Cardiac muscle cell (in vitro differentiated cells and primary cell): ENCODE measurements around the gene PRRT4. TPM values are rescaled to one million over a fixed set of nuclear protein-coding genes. Genes with fewer than 3 reads are reported as not detected.

ENCODE experiments used
- DNase-seq, 2 donors: peaks; one replicate each; pipeline versions ENCODE4 v3.0.0 to v3.0.0-alpha.2; 2010 to 2017; ENCODE audit warnings: low read depth in 1 of 2, low spot score in 1 of 2
- H3K27ac ChIP-seq: fragments of 200-600 bp; sonication (generic); 2 replicates; pipeline ENCODE4 v1.5.1; 2016
- H3K27me3 ChIP-seq: fragments of 200-600 bp; sonication (generic); 2 replicates; pipeline ENCODE4 v1.6.0; 2016; ENCODE audit warnings: control low read depth
- H3K36me3 ChIP-seq: fragments of 200-600 bp; sonication (generic); 2 replicates; pipeline ENCODE4 v1.5.1; 2016; ENCODE audit warnings: control low read depth
- H3K4me1 ChIP-seq: fragments of 200-600 bp; sonication (generic); 2 replicates; pipeline ENCODE4 v1.8.1; 2017; ENCODE audit warnings: low read depth, mild to moderate bottlenecking, mixed run types
- H3K4me3 ChIP-seq: fragments of 200-600 bp; sonication (generic); 2 replicates; pipeline ENCODE4 v1.5.1; 2016; ENCODE audit warnings: mild to moderate bottlenecking
- H3K9me3 ChIP-seq: fragments of 200-600 bp; sonication (generic); 2 replicates; pipeline ENCODE4 v1.5.1; 2017; ENCODE audit warnings: low read depth, mild to moderate bottlenecking, control low read depth
- polyA plus RNA-seq: library from polyadenylated mRNA; unstranded; fragments of >200 nt; fragmentation: Nextera tagmentation; extraction: Ambion mirVana; gene quantifications from 2 replicates; pipeline ENCODE4 v1.2.1, GENCODE V29; 2016
- total RNA-seq: library from RNA; depleted of rRNA; stranded (reverse); fragments of >200 nt; gene quantifications from 2 replicates; pipeline ENCODE4 v1.2.3, GENCODE V29; 2016
- TF ChIP-seq, protein P1 (sequence below): IDR thresholded peaks from 2 replicates; pipeline ENCODE4 v1.5.1; 2012; ENCODE audit warnings: low read depth, mild to moderate bottlenecking, low read length

PRRT4 gene
- total and polyA plus RNA-seq, 2 experiments from 2014 or later = 13.2 to 26.6 TPM

DNA sequence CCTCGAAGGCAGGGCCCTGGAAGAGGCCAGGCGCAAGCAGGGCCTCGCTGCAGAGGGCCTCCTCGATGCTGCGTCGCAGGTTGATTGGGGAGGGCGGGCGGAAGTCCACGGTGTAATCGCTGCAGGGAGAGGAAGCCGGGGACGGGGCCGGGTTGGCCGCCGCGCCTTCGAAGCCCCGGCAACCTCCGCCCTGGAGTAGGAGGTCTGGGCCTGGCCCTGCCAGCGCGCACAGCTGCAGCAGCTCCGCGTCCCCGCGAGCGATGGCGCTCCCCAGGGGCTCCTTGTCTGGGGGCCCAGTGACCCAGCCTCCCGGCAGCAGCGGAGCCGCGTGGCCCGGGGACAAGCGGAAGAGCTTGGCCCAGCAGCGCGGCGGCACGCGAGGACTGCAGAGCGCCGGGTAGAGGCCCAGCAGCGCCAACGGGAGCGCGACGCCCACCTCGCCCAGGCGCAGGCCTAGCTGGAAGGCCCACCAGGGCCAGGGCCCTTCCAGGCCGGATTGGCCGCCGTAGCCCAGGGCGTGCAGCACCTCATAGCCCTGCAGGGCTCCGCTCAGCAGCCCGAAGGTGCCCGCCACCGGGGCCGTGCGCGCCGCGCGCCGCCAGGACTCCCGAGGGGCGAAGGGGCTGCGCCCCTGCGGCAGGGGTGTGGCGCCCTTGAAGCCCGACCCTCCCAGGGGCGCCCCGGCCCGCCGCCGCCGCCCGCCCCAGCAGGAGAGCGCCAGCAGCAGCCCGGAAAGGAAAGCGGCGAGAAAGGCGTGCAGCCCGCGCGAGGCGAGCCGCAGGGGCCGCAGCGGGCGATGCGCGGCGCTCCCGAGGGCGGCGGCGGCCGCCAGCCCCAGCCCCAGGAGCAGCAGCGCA is 10.0 kb downstream of the PRRT4 start:
- H3K27ac ChIP-seq = no peak overlapping the region
- no peak overlapping the region for H3K4me3 ChIP-seq
- peaks cover 64% of the 10 kb centered on the region for H3K27me3 ChIP-seq
- DNase-seq = peak in 1 of 2 donors; percentile 19
- TF ChIP-seq, protein P1, sequence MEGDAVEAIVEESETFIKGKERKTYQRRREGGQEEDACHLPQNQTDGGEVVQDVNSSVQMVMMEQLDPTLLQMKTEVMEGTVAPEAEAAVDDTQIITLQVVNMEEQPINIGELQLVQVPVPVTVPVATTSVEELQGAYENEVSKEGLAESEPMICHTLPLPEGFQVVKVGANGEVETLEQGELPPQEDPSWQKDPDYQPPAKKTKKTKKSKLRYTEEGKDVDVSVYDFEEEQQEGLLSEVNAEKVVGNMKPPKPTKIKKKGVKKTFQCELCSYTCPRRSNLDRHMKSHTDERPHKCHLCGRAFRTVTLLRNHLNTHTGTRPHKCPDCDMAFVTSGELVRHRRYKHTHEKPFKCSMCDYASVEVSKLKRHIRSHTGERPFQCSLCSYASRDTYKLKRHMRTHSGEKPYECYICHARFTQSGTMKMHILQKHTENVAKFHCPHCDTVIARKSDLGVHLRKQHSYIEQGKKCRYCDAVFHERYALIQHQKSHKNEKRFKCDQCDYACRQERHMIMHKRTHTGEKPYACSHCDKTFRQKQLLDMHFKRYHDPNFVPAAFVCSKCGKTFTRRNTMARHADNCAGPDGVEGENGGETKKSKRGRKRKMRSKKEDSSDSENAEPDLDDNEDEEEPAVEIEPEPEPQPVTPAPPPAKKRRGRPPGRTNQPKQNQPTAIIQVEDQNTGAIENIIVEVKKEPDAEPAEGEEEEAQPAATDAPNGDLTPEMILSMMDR = no peak
- no peaks in the 10 kb centered on the region for H3K9me3 ChIP-seq
- H3K4me1 ChIP-seq = peaks cover 6% of the 10 kb centered on the region
- H3K36me3 ChIP-seq = no peaks in the 10 kb centered on the region

DNA sequence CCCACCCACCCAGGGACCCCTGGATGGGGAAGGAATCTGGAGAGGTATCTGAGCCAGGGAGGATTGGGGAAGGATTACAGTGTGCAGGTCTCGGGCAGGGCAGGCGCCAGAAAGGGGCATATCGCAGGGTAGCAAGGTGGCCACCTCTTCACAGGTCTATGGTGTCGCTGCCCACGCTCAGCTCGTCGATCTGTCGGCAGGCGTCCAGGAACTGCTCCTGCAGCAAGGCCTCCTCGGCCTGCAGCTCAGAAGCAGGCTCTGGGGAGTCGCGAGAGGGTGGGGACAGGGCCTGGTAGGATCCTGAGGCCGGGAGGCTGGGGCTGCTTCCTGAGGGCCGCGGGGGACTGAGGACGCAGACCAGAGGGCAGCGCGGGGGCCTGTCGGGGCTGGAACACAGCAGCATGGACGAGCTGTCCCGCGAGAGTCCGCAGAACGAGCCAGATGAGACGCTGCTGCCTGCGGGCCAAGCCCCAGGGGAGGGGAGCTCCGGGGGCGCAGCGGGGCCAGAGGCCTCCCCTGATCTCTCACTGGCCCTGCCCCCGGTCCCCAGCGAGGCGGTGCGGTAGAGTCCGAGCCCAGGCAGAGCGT is 10.7 kb downstream of the PRRT4 start:
- Histone ChIP-seq H3K36me3 (no peaks in the 10 kb centered on the region), H3K4me3 (no peak overlapping the region), H3K9me3 (no peaks in the 10 kb centered on the region), H3K27me3 (peaks cover 64% of the 10 kb centered on the region), H3K4me1 (no peaks in the 10 kb centered on the region), H3K27ac (no peak overlapping the region)
- no peak for DNase-seq
- TF ChIP-seq, protein P1 = no peak

DNA sequence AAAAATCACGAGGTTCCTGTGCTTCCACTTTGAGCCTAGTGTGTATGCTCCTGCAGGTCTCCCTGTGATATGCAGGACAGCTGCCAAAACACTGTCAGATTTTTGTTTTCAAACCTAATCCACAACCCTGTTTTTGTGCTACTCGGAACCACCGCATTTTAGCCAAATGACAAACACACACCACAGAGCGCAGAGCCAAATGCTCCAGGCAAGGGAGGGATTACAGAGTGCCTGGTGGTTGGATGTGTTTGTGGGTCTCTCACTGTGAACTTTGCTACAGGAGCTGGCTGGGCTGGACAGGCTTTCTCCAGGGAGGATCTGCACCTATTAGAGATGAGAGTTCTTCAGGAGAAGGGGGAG is 12.0 kb downstream of the PRRT4 start:
- no peak for DNase-seq
- Histone ChIP-seq H3K27me3 (peaks cover 58% of the 10 kb centered on the region), H3K36me3 (no peaks in the 10 kb centered on the region), H3K27ac (no peak overlapping the region), H3K4me1 (no peaks in the 10 kb centered on the region), H3K9me3 (no peaks in the 10 kb centered on the region), H3K4me3 (no peak overlapping the region)
- TF ChIP-seq, protein P1 = no peak

GRCh38 chr7:128347647-128348097 is 13.8 kb downstream of the PRRT4 start:
- no peaks in the 10 kb centered on the region for H3K4me1 ChIP-seq
- TF ChIP-seq, protein P1 = peak; percentile 80
- no peak overlapping the region for H3K27ac ChIP-seq
- H3K4me3 ChIP-seq = no peak overlapping the region
- DNase-seq = peak; percentile 71 to 76
- H3K36me3 ChIP-seq = no peaks in the 10 kb centered on the region
- H3K27me3 ChIP-seq = peaks cover 45% of the 10 kb centered on the region
- no peaks in the 10 kb centered on the region for H3K9me3 ChIP-seq

DNA sequence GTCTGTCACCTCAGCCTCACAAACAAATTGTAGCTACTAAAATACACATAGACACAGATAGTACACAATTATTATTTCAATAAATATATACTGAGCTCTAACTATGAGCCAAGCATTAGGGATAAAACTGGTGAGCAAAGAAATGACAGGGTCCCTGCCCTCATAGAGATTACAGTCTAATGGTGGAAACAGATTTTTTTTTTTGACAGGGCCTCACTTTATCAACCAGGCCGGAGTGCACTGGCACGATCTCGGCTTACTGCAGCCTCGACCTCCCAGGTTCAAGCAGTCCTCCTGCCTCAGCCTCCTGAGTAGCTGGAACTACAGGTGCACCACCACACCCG is 17.1 kb downstream of the PRRT4 start:
- TF ChIP-seq, protein P1 = no peak
- H3K4me3 ChIP-seq = no peak overlapping the region
- H3K4me1 ChIP-seq = no peaks in the 10 kb centered on the region
- no peak for DNase-seq
- H3K9me3 ChIP-seq = no peaks in the 10 kb centered on the region
- H3K27me3 ChIP-seq = peaks cover 12% of the 10 kb centered on the region
- H3K36me3 ChIP-seq = no peaks in the 10 kb centered on the region
- no peak overlapping the region for H3K27ac ChIP-seq
